GM10248 (cell line): ENCODE measurements around the gene HCFC1.

ENCODE experiments used
- CTCF ChIA-PET: fragments of 300-600 bp; sonication (Branson Sonifier 250); formaldehyde crosslinking; extraction: SDS; loops from one replicate; lab custom pipeline; 2021; ENCODE audit warnings: antibody characterized with exemption; lab: Yijun Ruan, JAX
- POLR2A ChIA-PET: fragments of 350-650 bp; sonication (Branson Sonifier 250); formaldehyde crosslinking; extraction: SDS; loops from one replicate; lab custom pipeline; 2020; ENCODE audit warnings: antibody characterized with exemption; lab: Yijun Ruan, JAX
- DNase-seq: peaks from one replicate; pipeline ENCODE4 v3.0.0; 2012; ENCODE audit errors: extremely low spot score
- TF ChIP-seq, protein P1 (sequence below): IDR thresholded peaks from 2 replicates; pipeline ENCODE4 v1.5.1; 2012; ENCODE audit warnings: mild to moderate bottlenecking, low read depth; ENCODE audit errors: extremely low read depth, missing control alignments, control extremely low read depth

HCFC1 gene

DNA sequence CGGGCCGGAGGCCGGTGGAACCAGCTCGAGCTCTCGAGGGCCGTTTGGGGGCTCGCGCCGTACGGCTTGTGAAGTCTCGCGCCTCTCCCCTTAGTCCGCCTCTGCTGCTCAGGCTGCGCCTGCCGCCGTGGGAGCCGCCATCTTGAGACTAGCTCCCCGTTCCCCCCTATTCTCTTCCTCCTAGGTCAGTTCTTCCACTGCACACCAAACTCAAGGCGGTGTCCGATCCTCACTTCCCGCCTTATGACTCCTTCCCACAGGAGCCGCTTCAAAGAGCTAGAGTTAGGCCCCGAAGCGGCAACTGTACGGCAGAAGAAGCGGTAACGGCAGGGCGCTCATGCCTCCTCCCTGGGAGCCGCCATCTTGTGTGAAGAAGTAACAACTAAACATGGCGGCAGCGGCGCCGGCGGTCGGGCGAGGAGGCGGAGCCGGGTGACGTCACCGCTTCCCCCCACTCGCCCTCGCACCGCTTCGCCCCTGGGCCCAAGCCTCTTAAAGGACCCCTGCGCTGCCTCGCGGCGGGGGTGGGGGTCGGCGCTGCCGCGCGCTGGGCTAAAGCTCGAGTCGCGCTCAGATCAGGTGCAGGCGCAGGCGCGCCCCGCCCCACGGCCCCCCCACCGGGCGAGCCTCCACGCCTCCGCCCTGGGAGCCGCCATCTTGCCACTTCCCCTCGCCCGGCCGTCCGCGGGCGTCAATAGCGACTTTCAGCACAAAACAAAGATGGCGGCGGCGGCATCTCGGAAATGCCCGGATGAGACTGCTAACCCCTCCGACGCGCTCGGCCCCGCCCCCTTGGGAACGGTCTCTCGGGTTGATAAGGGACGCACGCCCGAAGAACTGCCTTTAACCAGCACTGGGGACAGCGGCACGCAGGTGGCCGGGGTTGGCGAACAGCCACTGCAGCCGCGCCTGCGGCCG lies at the start of gene HCFC1:
TSS of gene HCFC1 (minus strand) at position 369 of the 918 bp plus-strand sequence. CDS start 978 bp downstream, outside the sequence.
- ChIA-PET POLR2A (interaction anchor here (1.0 kb wide), 1 partner anchor 45 kb away, joined by 3 read pairs; no protein-coding TSS in a partner anchor), CTCF (interaction anchor here (1.8 to 14.3 kb wide), 2 partner anchors 22 to 25 kb away, joined by 4 to 137 read pairs; partner anchors contain the start of gene RENBP)

DNA sequence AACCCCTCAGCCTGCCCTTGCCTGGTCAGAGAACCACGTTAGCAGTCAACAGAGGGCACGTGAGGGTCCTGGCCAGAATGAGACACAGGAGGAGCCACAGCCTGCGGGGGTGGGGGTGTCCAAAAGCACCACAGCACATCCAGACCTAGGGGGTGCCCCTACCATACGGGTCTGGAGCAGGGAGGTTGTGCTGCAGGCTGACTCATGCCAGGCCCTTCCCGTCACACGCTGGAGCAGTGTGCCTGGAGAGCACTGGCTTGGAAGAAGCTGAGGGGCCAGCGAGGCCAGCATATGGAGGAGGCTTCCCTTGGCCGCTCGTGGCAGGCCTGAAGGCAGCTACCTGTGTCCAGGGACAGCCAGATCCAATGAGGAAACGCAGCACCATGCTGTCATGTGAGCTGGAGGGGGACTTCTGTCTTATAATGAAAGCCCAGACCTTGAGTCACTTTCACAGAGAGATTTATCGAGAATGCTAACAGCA lies 49.6 kb upstream of the HCFC1 start:
- CTCF ChIA-PET, result interaction anchor here (0.7 to 1.0 kb wide), 2 partner anchors 30 to 96 kb away, joined by 3 read pairs; no protein-coding TSS in a partner anchor
- TF ChIP-seq, protein P1, sequence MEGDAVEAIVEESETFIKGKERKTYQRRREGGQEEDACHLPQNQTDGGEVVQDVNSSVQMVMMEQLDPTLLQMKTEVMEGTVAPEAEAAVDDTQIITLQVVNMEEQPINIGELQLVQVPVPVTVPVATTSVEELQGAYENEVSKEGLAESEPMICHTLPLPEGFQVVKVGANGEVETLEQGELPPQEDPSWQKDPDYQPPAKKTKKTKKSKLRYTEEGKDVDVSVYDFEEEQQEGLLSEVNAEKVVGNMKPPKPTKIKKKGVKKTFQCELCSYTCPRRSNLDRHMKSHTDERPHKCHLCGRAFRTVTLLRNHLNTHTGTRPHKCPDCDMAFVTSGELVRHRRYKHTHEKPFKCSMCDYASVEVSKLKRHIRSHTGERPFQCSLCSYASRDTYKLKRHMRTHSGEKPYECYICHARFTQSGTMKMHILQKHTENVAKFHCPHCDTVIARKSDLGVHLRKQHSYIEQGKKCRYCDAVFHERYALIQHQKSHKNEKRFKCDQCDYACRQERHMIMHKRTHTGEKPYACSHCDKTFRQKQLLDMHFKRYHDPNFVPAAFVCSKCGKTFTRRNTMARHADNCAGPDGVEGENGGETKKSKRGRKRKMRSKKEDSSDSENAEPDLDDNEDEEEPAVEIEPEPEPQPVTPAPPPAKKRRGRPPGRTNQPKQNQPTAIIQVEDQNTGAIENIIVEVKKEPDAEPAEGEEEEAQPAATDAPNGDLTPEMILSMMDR, result no peak
- no peak for DNase-seq
- POLR2A ChIA-PET, result interaction anchor here (0.5 kb wide), 1 partner anchor 15 kb away, joined by 5 read pairs; no protein-coding TSS in a partner anchor

More for the DNA sequence above, at the start of gene HCFC1:
- DNase-seq, result peak; percentile 84
- TF ChIP-seq, protein P1, result no peak

DNA sequence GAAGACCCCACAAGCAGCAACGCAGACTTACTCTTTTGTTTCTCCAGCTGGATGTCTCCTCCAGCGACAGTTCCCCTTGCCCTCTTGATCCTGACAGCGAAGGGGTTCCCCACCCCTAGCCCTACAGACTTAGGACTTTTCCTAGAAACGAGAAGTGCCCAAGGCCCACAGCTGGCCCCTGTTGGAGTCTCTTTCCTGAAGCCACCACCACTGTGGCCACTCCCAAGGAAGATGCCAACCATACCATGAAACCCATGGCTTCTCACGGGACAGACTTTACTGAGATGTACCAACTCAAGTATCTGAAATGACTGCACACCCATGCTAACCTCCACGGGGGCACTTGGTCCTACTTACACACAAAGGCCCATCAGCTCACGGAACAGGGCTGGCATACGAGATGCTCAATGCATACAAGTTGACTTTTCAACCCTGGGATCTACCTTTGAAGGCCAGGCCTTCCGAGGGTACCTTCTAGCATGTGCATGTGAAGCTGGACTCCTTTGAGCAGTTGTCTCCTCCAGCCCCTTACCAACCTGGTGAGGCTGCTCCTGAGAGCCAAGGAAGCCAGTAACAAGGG lies 49.0 kb upstream of the HCFC1 start:
- DNase-seq, result no peak
- ChIA-PET CTCF (interaction anchor here (0.7 to 1.4 kb wide), 7 partner anchors 7 to 96 kb away, joined by 3 to 6 read pairs (median 3); no protein-coding TSS in a partner anchor), POLR2A (interaction anchor here (0.6 kb wide), 1 partner anchor 64 kb away, joined by 5 read pairs; no protein-coding TSS in a partner anchor)
- TF ChIP-seq, protein P1, result no peak

DNA sequence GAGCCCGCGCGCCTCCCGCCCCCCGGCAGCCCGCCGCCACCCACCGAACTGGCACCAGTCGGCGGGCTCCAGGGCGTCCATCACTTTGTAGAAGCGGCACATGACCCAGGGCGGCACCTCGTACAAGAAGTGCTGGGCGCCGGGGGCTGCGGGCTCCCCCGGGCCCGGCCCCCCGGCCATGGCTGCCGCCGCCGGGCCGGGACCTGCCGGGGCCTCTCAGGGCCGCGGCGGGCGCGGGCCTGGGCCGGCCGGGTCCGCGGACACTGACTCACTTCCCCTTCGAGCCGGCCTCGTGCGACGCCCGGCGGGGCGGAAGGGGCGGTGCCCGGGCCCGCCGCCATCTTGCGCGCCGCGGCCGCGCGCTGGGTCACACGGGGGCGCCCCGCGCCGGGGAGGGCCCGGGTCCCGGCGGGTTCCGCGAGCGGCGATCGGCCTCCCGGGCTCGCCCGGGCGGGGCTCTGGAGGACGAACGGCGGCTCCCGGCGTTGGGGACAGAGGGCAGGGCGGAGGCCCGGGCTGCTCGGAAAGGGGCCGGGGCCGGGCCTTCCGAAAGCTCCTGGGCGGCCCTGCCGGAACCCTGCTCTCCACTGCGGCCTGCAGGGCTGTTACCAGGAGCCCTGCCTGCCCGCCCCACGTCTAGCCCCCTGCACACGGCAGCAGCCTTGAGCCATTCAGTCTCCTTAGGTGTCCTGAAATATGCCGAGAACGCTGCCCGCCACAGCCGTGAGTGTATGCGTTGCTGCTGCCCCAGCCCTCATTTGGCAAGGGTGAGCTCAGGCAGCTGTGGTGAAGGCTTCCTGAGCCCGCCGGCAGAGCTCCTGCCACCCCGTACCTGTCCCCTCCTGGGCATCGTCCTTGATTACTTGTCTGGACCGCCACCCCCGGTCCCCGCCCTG lies 48.3 kb upstream of the HCFC1 start, which contains the start of gene IRAK1:
TSS of gene IRAK1 (minus strand) at position 270 of the 896 bp plus-strand sequence. CDS start at position 180, 90 bp downstream.
- POLR2A ChIA-PET, result interaction anchor here (0.6 kb wide), 1 partner anchor 64 kb away, joined by 5 read pairs; no protein-coding TSS in a partner anchor
- TF ChIP-seq, protein P1, result peak; percentile 17
- CTCF ChIA-PET, result interaction anchor here (0.9 to 1.4 kb wide), 6 partner anchors 8 to 95 kb away, joined by 3 to 6 read pairs (median 3); no protein-coding TSS in a partner anchor
- DNase-seq, result peak; percentile 80

DNA sequence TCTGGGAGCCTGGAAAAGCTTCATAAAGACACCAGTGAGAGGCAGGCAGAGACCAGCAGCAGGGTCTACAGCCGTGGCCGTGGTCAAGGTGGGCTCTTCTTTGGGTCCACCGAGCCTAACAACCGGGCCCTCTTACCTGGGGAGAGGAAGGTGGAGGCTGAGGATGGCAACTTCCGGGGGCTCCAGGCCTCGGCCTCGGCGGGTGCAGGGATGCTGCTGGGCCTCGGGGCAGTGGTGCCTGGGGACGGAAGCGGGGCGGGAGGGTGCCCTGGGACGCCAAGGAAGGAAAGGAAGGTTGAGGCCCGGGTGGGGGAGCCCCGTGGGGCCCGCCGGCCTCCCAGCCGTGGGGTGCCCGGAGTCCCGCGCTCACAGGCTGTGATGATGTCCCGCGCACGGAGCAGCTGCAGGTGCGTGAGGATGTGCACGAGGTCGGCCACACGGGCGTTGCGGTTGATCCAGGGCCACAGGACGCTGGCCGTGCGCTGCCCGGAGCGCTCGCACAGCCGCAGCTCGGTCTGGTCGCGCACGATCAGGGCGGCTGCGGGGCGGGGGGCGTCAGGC lies 47.5 kb upstream of the HCFC1 start:
- DNase-seq, result no peak
- ChIA-PET POLR2A (no interaction called here), CTCF (interaction anchor here (1.0 kb wide), 1 partner anchor 357 kb away, joined by 3 read pairs; no protein-coding TSS in a partner anchor)
- TF ChIP-seq, protein P1, result no peak
